LNCaP clone FGC (cell line): ENCODE results near the gene SNRNP70.
"Not testable (repeated sequence)": the region's sequence is repeated elsewhere in the genome, so short reads cannot be mapped to it uniquely, and the experiment has no call there.

Experiments used
- DNase-seq: peaks from one replicate; pipeline ENCODE4 v3.0.0-alpha.2; 2011; ENCODE audit warnings: low read depth
- H3K4me3 ChIP-seq: 2 replicates; pipeline ENCODE4 v1.5.1; 2011; ENCODE audit warnings: mild to moderate bottlenecking, low read depth, low read length, control low read depth
- TF ChIP-seq, protein P1 (sequence below): IDR thresholded peaks from 2 replicates; pipeline ENCODE4 v1.5.1; 2012; ENCODE audit warnings: mild to moderate bottlenecking; ENCODE audit not compliant: control insufficient read depth, insufficient read depth; ENCODE audit errors: extremely low read depth

SNRNP70 gene

DNA sequence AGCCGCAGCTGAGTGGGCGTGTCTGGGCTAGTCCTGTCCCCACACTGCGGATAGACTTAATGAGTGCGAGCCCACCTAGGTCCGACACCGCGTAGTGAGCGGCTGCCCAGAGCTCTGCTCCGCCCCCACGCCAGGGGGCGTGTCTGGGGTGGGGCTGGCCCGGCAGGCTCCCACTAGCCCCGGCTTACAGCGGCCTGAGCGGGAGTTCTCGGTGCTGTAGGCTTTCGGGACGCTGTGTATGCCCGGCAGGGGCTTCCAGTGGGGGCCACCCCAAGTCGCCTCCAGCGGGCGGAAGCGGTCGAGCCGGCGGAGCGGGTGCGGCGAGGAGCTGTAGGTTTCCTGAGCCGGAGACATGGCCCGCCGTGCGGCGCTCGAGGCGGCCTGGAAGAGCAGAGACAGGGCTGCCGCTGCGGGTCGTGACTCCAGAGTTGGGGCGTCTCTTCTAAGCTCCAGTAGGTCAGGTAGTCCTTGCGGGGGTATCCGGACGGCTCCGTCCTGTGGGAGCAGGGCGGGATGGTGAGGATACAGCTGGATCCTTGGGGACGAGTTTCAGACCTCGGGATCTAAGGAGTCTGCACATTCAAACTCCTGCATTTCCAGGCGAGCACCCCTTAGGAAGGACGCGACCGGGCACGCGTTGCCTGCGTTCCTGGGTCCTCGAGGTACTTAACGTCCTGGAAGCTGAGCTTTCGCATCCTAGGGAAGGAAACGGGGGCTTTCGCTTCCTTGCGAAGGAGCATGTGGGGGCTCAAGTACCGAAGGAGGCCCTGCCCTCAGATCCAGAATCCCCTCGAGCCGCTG, 28.9 kb upstream of the SNRNP70 start:
- H3K4me3 ChIP-seq = peak overlapping the region; percentile 47
- TF ChIP-seq, protein P1, sequence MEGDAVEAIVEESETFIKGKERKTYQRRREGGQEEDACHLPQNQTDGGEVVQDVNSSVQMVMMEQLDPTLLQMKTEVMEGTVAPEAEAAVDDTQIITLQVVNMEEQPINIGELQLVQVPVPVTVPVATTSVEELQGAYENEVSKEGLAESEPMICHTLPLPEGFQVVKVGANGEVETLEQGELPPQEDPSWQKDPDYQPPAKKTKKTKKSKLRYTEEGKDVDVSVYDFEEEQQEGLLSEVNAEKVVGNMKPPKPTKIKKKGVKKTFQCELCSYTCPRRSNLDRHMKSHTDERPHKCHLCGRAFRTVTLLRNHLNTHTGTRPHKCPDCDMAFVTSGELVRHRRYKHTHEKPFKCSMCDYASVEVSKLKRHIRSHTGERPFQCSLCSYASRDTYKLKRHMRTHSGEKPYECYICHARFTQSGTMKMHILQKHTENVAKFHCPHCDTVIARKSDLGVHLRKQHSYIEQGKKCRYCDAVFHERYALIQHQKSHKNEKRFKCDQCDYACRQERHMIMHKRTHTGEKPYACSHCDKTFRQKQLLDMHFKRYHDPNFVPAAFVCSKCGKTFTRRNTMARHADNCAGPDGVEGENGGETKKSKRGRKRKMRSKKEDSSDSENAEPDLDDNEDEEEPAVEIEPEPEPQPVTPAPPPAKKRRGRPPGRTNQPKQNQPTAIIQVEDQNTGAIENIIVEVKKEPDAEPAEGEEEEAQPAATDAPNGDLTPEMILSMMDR = no peak
- DNase-seq = no peak

DNA sequence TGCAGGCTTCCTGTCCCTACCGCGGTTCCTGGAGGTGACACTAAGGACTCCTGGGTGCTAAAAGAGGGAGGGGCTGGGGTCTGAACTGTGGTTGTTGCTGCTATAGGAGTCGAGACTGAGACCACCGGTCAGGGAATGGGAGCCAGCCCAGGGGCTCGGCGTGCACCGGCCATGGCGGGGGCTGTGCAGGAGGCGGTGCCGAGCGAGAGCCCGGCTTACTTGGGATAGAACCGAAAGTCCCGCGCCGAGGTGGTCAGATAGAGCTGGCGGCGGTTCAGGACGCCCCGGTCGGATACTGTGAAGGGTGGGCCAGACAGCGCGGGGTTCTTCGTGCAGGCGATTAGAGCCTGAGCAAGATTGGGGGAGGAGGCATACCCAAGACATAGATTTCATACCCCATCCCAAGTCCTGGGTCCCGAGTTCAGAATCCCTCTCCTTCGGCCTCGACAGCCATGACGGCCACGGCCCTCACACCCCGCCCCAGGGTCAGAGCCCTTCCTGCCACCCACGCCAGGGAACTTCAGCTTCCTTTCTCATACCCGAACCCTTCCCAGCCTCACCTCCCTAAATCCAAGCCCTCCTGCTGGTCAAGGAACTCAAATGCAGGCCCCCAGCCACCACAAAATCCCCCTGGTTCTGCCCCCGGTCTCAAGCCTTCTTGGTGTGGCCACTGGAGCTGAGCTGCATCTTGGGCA, 28.2 kb upstream of the SNRNP70 start:
- H3K4me3 ChIP-seq = not testable (repeated sequence)

DNA sequence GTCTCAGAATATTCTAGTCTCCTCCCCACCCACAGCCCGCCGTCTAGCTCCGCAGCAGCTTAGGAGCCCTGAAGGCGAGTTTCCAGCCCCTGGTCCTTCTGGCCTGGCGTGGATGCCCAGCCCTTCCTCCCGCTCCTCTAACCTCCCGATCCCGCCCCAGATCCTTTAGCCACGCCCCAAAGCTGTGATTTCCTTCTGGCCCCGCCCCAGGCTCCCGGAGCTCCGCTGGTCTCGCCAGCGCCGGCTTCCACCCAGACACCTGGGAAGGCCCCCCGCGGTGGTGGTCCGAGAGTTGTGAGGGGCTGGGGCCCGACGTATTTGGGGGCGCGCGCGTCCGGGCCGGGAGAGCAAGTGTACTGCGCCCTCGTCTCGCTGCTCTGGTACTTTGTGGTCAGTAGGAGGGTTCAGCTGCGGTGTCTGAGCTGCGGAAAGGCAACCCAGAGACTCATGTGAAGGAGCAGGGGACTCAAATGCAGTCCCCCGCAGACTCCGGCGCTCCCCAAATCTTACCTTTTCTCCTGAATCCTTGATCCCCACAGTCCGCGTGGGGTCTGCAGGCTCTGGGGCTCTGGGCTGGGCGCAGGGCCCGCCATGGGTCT, 27.5 kb upstream of the SNRNP70 start, which contains the start of gene CGB7:
Gene CGB7, minus strand, starts transcription at position 114 of the 599 bp plus-strand sequence. CDS start 2,374 bp downstream, outside the sequence.
- H3K4me3 ChIP-seq = peak within 1 kb of the TSS; percentile 47
- DNase-seq = no peak
- TF ChIP-seq, protein P1 = no peak

More for the DNA sequence above, 28.2 kb upstream of the SNRNP70 start:
- not testable (repeated sequence) for DNase-seq

DNA sequence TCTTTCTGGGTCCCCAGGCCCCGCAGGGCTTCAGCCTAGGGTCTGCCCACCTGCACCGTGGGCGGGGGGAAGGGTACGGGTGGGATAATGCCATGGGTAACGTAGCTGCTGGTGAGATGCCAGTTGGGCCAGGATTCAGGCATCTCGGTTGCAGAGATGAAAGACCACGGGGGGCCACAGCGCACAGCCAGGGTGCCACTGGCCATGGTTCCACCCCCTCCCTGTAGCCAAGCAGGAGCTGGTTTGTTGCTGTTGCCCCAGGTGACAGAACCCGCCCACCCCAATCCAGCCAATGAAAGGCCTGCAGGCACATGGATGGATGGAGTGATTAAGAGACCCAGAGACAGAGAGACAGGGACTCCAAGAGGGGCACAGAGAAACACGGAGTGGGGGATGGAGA, 26.7 kb upstream of the SNRNP70 start:
- no peak for DNase-seq
- TF ChIP-seq, protein P1 = no peak
- H3K4me3 ChIP-seq = no peak overlapping the region

DNA sequence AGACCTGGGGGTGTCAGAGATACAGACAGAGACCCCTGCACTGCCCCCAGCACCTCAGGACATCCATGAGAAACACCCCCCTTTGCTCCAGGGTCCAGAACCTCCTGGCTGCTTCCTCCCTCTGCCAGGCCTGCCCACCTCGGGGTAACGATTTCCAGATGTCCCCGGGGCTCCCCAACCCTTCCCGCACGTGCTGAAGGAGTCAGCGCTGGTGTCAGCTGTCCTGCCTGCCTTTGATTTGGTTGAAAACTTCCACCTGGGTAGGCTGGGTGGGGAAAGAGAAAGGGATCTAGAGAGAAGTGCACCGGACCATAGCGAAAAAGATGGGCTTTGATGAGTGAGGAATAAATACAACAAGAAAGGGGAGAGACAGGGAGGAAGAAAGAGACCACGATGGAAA, 26.2 kb upstream of the SNRNP70 start:
- H3K4me3 ChIP-seq = no peak overlapping the region
- TF ChIP-seq, protein P1 = no peak
- no peak for DNase-seq

DNA sequence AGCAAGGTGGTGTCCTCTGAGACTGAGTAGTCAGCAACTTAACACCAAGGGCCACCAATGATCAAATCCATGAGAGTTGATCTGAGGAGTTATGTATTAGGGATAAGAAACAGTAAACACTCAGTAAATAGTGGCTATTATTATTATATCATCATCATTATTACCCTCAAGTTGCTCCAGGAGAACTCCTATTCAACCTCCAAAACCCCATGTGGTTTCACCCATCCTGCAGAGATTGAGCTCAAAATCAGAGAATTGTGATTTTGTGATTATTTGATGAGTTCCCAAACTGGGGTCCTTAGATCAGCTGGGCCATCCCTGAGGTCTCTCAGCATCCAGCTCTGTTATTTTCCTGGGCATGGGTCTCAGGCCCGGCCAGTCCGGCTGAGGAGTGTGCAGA, 24.3 kb upstream of the SNRNP70 start:
- no peak for DNase-seq
- TF ChIP-seq, protein P1 = no peak
- H3K4me3 ChIP-seq = no peak overlapping the region

DNA sequence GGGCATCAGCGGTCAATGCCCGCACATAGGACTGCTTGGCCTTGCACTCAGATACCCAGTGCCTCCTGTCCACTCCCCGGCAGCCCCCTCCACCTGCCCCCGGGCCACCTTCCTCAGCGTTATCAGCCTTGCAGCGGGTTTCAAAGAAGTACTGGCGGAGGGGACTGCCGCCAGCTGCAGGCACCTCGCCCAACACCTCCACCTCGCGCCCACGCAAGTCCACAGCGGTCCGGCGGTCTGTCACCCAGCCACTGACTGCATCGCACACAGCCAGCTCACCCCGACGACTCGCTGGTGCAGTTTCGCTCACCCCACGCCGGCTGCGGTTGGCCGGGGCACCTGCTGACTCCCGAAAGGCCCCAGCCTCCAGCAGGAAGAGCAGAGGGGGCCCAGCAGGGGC, 23.8 kb upstream of the SNRNP70 start:
- DNase-seq = no peak
- TF ChIP-seq, protein P1 = no peak
- H3K4me3 ChIP-seq = no peak overlapping the region
